NCI-H748 (cell line): ENCODE measurements around the gene TEKT2.

Experiments used
- DNase-seq: peaks from one replicate; lab custom pipeline; 2025; ENCODE audit not compliant: unreplicated experiment; lab: John Stamatoyannopoulos, UW

The TEKT2 gene

GRCh38 chr1:36083635-36084496 lies at the start of gene TEKT2:
Gene TEKT2, plus strand, starts transcription at chr1:36084094. Its CDS starts 828 bp downstream, at chr1:36084922.
- peak; percentile 85 for DNase-seq

GRCh38 chr1:36034692-36035091 lies 49.2 kb upstream of the TEKT2 start:
- DNase-seq = no peak

GRCh38 chr1:36035154-36035553 lies 48.7 kb upstream of the TEKT2 start:
- no peak for DNase-seq

- DNase-seq = no peak
Measured at GRCh38 chr1:36040238-36040637, 43.7 kb upstream of the TEKT2 start.

GRCh38 chr1:36051821-36052220 lies 32.1 kb upstream of the TEKT2 start:
- no peak for DNase-seq

- no peak for DNase-seq
Measured at GRCh38 chr1:36053978-36054377, 29.9 kb upstream of the TEKT2 start.

- no peak for DNase-seq
Measured at GRCh38 chr1:36055706-36056105, 28.2 kb upstream of the TEKT2 start.

GRCh38 chr1:36062315-36062714 lies 21.6 kb upstream of the TEKT2 start:
- DNase-seq = no peak

GRCh38 chr1:36067871-36068270 lies 16.0 kb upstream of the TEKT2 start:
- DNase-seq = no peak

GRCh38 chr1:36068866-36069265 lies 15.0 kb upstream of the TEKT2 start:
- no peak for DNase-seq

GRCh38 chr1:36070349-36070748 lies 13.5 kb upstream of the TEKT2 start:
- DNase-seq = no peak

GRCh38 chr1:36076979-36077573 lies 6.8 kb upstream of the TEKT2 start:
- DNase-seq = no peak

GRCh38 chr1:36080236-36080635 lies 3.7 kb upstream of the TEKT2 start:
- DNase-seq = no peak

- DNase-seq = no peak
Measured at GRCh38 chr1:36080801-36081200, 3.1 kb upstream of the TEKT2 start.

- no peak for DNase-seq
Measured at GRCh38 chr1:36081926-36082485, 1.9 kb upstream of the TEKT2 start.

- DNase-seq = no peak
Measured at GRCh38 chr1:36083219-36083618, 675 bp upstream of the TEKT2 start.

- peak; percentile 34 for DNase-seq
Measured at GRCh38 chr1:36084497-36085115, 712 bp downstream of the TEKT2 start.

GRCh38 chr1:36085126-36085525 lies 1.2 kb downstream of the TEKT2 start:
- DNase-seq = no peak

- no peak for DNase-seq
Measured at GRCh38 chr1:36085686-36086526, 2.0 kb downstream of the TEKT2 start.

- DNase-seq = no peak
Measured at GRCh38 chr1:36086529-36087232, 2.8 kb downstream of the TEKT2 start.
